Fibroblast of mammary gland (primary cell): ENCODE results near the gene TMC4.

Source experiments
- DNase-seq: peaks from one replicate; pipeline ENCODE4 v3.0.0-alpha.2; 2010; ENCODE audit warnings: low read depth
- H3K4me3 ChIP-seq: 2 replicates; pipeline ENCODE4 v1.5.1; 2011; ENCODE audit warnings: low read depth, mild to moderate bottlenecking, low read length, moderate library complexity; ENCODE audit not compliant: control insufficient read depth
- CTCF ChIP-seq: conservative IDR thresholded peaks from 2 replicates; pipeline ENCODE4 v1.5.1; 2011; ENCODE audit warnings: low read depth, low read length, inconsistent platforms; ENCODE audit not compliant: control insufficient read depth, insufficient read depth

Gene TMC4

GRCh38 chr19:54136086-54136863 lies 36.7 kb downstream of the TMC4 start:
- DNase-seq = peak; percentile 19
- peak overlapping the region; percentile 66 for H3K4me3 ChIP-seq
- no peak for TF ChIP-seq CTCF

GRCh38 chr19:54133957-54134590 lies 38.9 kb downstream of the TMC4 start:
- H3K4me3 ChIP-seq = no peak overlapping the region
- no peak for DNase-seq
- TF ChIP-seq CTCF = no peak

DNA sequence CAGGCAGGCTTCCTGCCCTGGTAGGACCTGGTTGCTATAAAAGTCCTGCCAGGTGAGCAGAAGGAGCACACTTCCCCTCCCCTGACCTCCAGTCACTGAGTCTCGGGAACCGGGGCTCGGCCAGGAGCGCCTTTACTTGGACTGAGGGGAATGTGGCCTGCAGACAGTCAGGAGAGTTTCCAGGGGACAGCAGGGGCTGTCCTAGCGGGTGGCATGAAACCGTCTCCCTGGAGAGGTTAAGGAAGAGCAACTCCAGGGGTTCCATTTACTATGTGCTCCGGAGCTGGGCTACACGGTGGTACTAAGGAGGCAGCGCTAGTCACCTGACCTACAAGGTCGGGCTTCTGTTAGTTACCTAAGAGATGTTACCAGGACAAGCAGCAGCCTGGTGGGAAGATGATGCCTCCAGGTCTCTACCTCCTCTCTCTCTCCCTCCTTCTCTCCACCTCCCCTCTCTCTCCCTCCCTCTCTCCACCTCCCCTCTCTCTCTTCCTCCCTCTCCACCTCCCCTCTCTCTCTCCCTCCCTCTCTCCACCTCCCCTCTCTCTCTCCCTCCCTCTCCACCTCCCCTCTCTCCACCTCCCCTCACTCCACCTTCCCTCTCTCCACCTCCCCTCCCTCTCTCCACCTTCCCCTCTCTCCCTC lies 39.5 kb downstream of the TMC4 start:
- no peak overlapping the region for H3K4me3 ChIP-seq
- no peak for TF ChIP-seq CTCF
- DNase-seq = peak; percentile 36

DNA sequence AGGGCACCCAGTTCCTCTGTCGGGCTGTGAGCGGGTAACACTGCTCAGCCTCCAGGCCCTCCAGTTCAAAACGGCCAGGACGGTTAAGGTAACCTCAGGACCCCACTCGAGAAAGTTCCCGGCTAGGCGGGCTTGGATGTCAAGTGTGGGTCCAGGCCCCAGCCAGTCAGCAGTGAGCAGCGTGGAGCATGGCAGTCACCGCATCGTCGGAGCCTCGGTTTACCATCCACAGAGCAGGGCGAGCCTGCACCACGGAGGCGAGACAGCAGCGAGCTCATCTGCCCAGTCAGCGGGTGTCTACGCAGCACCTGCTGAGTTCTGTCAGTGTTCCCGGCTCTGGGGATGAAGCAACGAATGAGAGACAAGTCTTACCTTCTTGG lies 43.4 kb downstream of the TMC4 start:
- DNase-seq = no peak
- TF ChIP-seq CTCF = no peak
- no peak overlapping the region for H3K4me3 ChIP-seq

DNA sequence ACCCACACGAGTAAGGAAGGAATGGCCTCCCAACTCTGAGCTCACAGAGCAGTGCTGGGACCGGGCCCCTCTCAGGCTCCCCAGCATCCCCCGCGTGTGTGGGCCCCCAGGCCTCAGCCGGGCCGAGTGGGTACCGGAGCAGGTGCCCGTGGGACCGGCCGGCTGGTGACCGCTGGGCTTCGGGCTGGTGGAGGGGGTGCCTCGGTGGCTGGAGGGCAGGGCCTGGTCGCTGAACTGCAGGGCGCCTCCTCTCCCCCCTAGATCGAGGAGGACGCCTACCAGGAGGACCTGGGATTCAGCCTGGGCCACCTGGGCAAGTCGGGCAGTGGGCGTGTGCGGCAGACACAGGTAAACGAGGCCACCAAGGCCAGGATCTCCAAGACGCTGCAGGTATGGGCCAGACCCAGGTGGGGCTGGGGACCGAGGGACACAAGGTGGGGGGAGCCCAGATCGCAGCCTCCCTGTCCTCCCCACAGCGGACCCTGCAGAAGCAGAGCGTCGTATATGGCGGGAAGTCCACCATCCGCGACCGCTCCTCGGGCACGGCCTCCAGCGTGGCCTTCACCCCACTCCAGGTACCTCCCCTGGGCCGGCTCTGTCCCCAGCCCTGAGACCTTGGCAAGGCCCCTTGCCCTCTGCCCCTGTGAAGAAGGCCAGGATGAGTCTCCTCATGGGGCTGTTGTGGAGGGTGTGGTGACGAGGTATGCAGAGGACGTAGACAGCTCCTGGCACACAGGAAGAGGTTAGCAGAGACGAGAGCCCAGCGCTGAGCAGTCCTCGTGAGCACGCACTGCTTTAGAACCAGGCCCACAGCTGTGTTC lies 44.0 kb downstream of the TMC4 start:
- no peak overlapping the region for H3K4me3 ChIP-seq
- TF ChIP-seq CTCF = no peak
- DNase-seq = no peak

DNA sequence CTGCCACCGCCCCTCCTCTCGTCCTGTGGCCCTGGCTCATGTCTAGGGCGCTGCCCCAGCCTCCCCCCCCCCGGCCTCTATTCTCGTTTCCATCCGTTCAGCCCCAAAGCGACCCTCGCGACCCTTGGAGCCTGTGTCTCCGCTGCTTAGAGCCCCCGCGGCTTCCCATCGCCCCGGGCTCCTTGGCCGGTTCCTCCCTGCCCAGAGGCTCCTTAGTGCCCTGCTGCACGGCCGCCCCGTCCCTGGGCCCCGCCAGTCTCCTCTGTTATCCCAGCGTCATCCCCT lies 44.6 kb downstream of the TMC4 start:
- no peak for TF ChIP-seq CTCF
- DNase-seq = no peak
- no peak overlapping the region for H3K4me3 ChIP-seq
